Measurements from ENCODE around the gene ADCY5.

ADCY5 gene

GRCh38 chr3:123429362-123430125 is 19.3 kb downstream of the ADCY5 start:
- DNase-seq (ENCODE audit: low spot score) = no peak

GRCh38 chr3:123424999-123425712 is 23.7 kb downstream of the ADCY5 start:
- DNase-seq (ENCODE audit: low spot score) = no peak

GRCh38 chr3:123424321-123424998 is 24.4 kb downstream of the ADCY5 start:
- DNase-seq (ENCODE audit: low spot score) = no peak

- no peak for DNase-seq (ENCODE audit: low spot score)
Measured at GRCh38 chr3:123423806-123424205, 25.1 kb downstream of the ADCY5 start.

GRCh38 chr3:123423031-123423430 is 25.9 kb downstream of the ADCY5 start:
- no peak for DNase-seq (ENCODE audit: low spot score)

GRCh38 chr3:123422457-123422856 is 26.4 kb downstream of the ADCY5 start:
- DNase-seq (ENCODE audit: low spot score) = no peak

- DNase-seq (ENCODE audit: low spot score) = no peak
Measured at GRCh38 chr3:123421353-123422174, 27.3 kb downstream of the ADCY5 start.

GRCh38 chr3:123420416-123420968 is 28.4 kb downstream of the ADCY5 start:
- DNase-seq (ENCODE audit: low spot score) = no peak

GRCh38 chr3:123419850-123420297 is 29.0 kb downstream of the ADCY5 start:
- DNase-seq (ENCODE audit: low spot score) = no peak

GRCh38 chr3:123419181-123419849 is 29.6 kb downstream of the ADCY5 start:
- no peak for DNase-seq (ENCODE audit: low spot score)

- DNase-seq (ENCODE audit: low spot score) = no peak
Measured at GRCh38 chr3:123416647-123417046, 32.2 kb downstream of the ADCY5 start.

GRCh38 chr3:123416173-123416572 is 32.7 kb downstream of the ADCY5 start:
- DNase-seq (ENCODE audit: low spot score) = no peak

- DNase-seq (ENCODE audit: low spot score) = no peak
Measured at GRCh38 chr3:123414973-123415775, 33.7 kb downstream of the ADCY5 start.

GRCh38 chr3:123412811-123413604 is 35.9 kb downstream of the ADCY5 start:
- DNase-seq (ENCODE audit: low spot score) = no peak

GRCh38 chr3:123412076-123412475 is 36.8 kb downstream of the ADCY5 start:
- DNase-seq (ENCODE audit: low spot score) = no peak

GRCh38 chr3:123411340-123412040 is 37.4 kb downstream of the ADCY5 start:
- no peak for DNase-seq (ENCODE audit: low spot score)

- DNase-seq (ENCODE audit: low spot score) = no peak
Measured at GRCh38 chr3:123410149-123410515, 38.8 kb downstream of the ADCY5 start.

- DNase-seq (ENCODE audit: low spot score) = no peak
Measured at GRCh38 chr3:123409443-123410148, 39.3 kb downstream of the ADCY5 start.
